Activated T-helper 1 cell treated with anti-CD3 and anti-CD28 coated beads, Interleukin-12 subunit alpha, Interleukin-12 subunit beta, Interleukin-2, Interleukin-4 antibody, amounts not matched to agents 30 ng/mL and 10 ng/mL and 1 ng/mL, durations not matched to agents 14 hours and 24 hours and 36 hours (primary cell): Measurements from ENCODE around the gene WFS1. TPM values are rescaled to one million over a fixed set of nuclear protein-coding genes. Genes with fewer than 3 reads are reported as not detected.

ENCODE experiments used
- DNase-seq: peaks from one replicate; pipeline ENCODE4 v3.0.0; 2021; ENCODE audit warnings: low spot score
- H3K27ac Mint-ChIP-seq: one replicate; pipeline ENCODE4 v1.8.0; 2021; ENCODE audit warnings: mild to moderate bottlenecking, mixed read lengths
- H3K27me3 Mint-ChIP-seq: one replicate; pipeline ENCODE4 v1.8.0; 2022; ENCODE audit warnings: mild to moderate bottlenecking, moderate library complexity, mixed read lengths; ENCODE audit not compliant: insufficient read depth
- H3K36me3 Mint-ChIP-seq: one replicate; pipeline ENCODE4 v1.8.0; 2021; ENCODE audit warnings: low read depth, mixed read lengths
- H3K4me1 Mint-ChIP-seq: one replicate; pipeline ENCODE4 v1.8.0; 2021; ENCODE audit warnings: low read depth, mixed read lengths
- H3K4me3 Mint-ChIP-seq: one replicate; pipeline ENCODE4 v1.8.0; 2021; ENCODE audit warnings: mild to moderate bottlenecking, moderate library complexity, mixed read lengths
- H3K9me3 Mint-ChIP-seq: one replicate; pipeline ENCODE4 v1.8.0; 2021; ENCODE audit warnings: mixed read lengths
- intact Hi-C: fragments of 100-400 bp; cut with micrococcal nuclease; formaldehyde crosslinking; loops from one replicate; pipeline ENCODE4 v1.15.1; 2024
- total RNA-seq: library from RNA; stranded (reverse); gene quantifications from 2 replicates; pipeline ENCODE4 v1.2.3, GENCODE V29; 2022

Gene WFS1, protein sequence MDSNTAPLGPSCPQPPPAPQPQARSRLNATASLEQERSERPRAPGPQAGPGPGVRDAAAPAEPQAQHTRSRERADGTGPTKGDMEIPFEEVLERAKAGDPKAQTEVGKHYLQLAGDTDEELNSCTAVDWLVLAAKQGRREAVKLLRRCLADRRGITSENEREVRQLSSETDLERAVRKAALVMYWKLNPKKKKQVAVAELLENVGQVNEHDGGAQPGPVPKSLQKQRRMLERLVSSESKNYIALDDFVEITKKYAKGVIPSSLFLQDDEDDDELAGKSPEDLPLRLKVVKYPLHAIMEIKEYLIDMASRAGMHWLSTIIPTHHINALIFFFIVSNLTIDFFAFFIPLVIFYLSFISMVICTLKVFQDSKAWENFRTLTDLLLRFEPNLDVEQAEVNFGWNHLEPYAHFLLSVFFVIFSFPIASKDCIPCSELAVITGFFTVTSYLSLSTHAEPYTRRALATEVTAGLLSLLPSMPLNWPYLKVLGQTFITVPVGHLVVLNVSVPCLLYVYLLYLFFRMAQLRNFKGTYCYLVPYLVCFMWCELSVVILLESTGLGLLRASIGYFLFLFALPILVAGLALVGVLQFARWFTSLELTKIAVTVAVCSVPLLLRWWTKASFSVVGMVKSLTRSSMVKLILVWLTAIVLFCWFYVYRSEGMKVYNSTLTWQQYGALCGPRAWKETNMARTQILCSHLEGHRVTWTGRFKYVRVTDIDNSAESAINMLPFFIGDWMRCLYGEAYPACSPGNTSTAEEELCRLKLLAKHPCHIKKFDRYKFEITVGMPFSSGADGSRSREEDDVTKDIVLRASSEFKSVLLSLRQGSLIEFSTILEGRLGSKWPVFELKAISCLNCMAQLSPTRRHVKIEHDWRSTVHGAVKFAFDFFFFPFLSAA
- 5.7 and 9.3 TPM in 2 replicates for total RNA-seq

- Mint-ChIP-seq H3K27ac (no peak within 1 kb of the TSS), H3K4me1 (peaks cover 18% of the 10 kb centered on the region), H3K36me3 (no peaks in the 10 kb centered on the region), H3K9me3 (no peaks in the 10 kb centered on the region), H3K4me3 (peak within 1 kb of the TSS; percentile 81), H3K27me3 (peaks cover 34% of the 10 kb centered on the region)
- intact Hi-C loops, result loop anchor here (1.0 to 5.0 kb wide), 5 partner anchors 73 to 833 kb away; partner anchors contain the start of genes GRPEL1 and MRFAP1
- peak; percentile 96 for DNase-seq
These were observed at the start of gene WFS1 for GRCh38 chr4:6269616-6270511. Gene WFS1, plus strand, starts transcription at chr4:6269850. Its CDS starts 7,606 bp downstream, at chr4:6277456.

GRCh38 chr4:6221301-6221850, 48.3 kb upstream of the WFS1 start:
- intact Hi-C loops, result no loop called here
- no peak overlapping the region for H3K4me3 Mint-ChIP-seq
- peaks cover 56% of the 10 kb centered on the region for H3K27me3 Mint-ChIP-seq

DNA sequence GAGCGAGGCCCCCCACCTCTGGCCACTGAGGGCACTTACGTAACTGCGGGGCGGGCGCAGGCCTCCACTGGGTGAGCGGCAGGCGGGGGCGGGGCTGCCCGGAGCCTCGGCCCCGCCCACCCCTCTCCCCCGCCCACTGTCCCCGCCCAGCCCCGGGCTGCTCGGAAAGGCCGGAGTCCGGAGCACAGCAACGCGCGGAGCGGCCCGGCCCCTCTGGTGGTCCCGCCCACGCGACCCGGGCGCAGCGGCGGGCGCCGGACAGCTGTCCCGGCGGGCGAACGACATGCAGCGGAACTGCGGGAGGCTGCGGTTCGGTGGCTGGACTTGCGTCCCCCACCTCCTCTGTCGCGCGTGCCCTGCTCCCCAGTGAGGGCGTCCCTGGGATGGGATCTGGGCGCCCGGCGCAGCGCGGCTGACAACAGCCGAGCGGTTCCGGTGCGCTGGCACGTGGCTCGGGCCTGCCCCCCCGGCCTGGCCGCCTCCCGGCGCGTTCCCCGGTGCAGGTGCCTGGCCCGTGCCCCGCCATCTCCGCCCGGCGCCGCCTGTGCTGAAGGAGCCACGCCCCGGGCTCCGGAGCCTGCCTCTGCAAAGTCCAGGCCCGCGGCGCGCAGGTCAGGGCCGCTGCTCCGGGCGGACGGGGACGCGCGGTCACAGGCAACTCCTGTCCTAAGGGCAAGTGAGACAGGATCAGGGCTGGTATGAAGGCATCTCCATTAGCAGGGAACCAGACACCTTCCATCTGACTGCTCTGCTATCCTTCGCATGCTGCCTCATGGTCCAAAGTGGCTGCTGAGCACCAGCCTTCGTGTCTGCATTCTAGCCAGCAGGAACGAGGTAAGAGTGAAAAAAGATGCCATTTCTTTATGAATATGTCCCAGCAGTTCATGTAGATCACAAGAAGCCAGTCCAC, 47.5 kb upstream of the WFS1 start:
- Mint-ChIP-seq H3K27me3 (peaks cover 51% of the 10 kb centered on the region), H3K36me3 (peaks cover 3% of the 10 kb centered on the region), H3K4me3 (no peak overlapping the region), H3K9me3 (peaks cover 6% of the 10 kb centered on the region), H3K4me1 (no peaks in the 10 kb centered on the region), H3K27ac (no peak overlapping the region)
- intact Hi-C loops, result no loop called here
- no peak for DNase-seq

More at GRCh38 chr4:6221301-6221850, 48.3 kb upstream of the WFS1 start:
- Mint-ChIP-seq H3K9me3 (peaks cover 6% of the 10 kb centered on the region), H3K27ac (no peak overlapping the region), H3K36me3 (peaks cover 3% of the 10 kb centered on the region), H3K4me1 (no peaks in the 10 kb centered on the region)
- DNase-seq, result no peak

DNA sequence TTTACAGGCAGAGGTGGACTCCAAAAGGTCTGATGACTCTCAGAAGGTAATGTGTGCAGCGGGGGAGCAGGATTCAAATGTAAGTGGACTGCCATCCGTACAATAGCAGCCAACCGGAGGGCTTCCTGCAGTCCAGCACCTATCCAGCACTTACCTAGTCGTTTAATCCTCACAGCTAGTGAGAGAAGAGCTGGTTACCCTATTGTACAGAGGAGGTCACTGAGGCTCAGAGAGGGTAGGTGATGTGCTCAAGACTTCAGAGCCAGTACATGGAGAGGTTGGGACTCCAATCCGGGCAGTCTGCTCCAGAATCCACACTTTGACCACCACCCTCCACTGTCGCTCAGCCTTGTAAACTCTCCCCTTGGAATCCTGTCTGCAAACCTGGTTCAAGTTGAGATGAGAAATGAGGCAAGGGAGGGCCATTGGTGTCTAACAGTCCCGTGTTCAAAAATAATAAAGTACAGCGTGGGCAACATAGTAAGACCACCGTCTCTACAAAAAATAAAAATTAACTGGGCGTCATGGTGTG, 46.8 kb upstream of the WFS1 start:
- H3K36me3 Mint-ChIP-seq, result peaks cover 3% of the 10 kb centered on the region
- peaks cover 6% of the 10 kb centered on the region for H3K9me3 Mint-ChIP-seq
- H3K4me1 Mint-ChIP-seq, result no peaks in the 10 kb centered on the region
- H3K27me3 Mint-ChIP-seq, result peaks cover 51% of the 10 kb centered on the region
- H3K4me3 Mint-ChIP-seq, result no peak overlapping the region
- no peak overlapping the region for H3K27ac Mint-ChIP-seq
- intact Hi-C loops, result no loop called here
- no peak for DNase-seq

DNA sequence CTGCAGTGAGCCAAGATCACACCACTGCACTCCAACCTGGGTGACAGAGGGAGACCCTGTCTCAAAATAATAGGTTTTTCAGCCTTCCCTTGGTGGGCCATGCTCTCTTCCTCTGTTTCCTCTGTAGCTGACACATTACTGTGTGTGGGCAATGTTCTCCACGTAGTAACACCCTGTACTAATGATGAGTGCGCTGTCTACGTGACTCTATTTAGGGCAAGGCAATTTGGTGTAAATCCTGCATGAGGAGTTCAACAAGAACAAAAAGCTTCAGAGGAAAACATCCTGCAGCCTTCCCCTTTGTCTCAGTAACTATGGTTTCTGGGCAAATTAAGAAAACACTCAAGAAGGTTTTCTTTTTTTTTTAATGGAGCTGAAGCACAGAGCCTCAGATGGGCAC, 44.9 kb upstream of the WFS1 start:
- Mint-ChIP-seq H3K9me3 (peaks cover 6% of the 10 kb centered on the region), H3K4me1 (no peaks in the 10 kb centered on the region), H3K27ac (no peak overlapping the region), H3K36me3 (peaks cover 3% of the 10 kb centered on the region), H3K27me3 (peaks cover 38% of the 10 kb centered on the region), H3K4me3 (no peak overlapping the region)
- no peak for DNase-seq
- intact Hi-C loops, result no loop called here

- Mint-ChIP-seq H3K9me3 (peaks cover 6% of the 10 kb centered on the region), H3K4me1 (no peaks in the 10 kb centered on the region), H3K4me3 (no peak overlapping the region), H3K27me3 (peaks cover 33% of the 10 kb centered on the region), H3K27ac (no peak overlapping the region), H3K36me3 (peaks cover 3% of the 10 kb centered on the region)
- intact Hi-C loops, result no loop called here
- DNase-seq, result no peak
These were observed 44.2 kb upstream of the WFS1 start for GRCh38 chr4:6225469-6225868.

GRCh38 chr4:6226506-6226905, 43.1 kb upstream of the WFS1 start:
- intact Hi-C loops, result no loop called here
- no peak for DNase-seq
- H3K36me3 Mint-ChIP-seq, result peaks cover 3% of the 10 kb centered on the region
- peaks cover 6% of the 10 kb centered on the region for H3K9me3 Mint-ChIP-seq
- H3K4me3 Mint-ChIP-seq, result no peak overlapping the region
- no peak overlapping the region for H3K27ac Mint-ChIP-seq
- peaks cover 24% of the 10 kb centered on the region for H3K27me3 Mint-ChIP-seq
- no peaks in the 10 kb centered on the region for H3K4me1 Mint-ChIP-seq

DNA sequence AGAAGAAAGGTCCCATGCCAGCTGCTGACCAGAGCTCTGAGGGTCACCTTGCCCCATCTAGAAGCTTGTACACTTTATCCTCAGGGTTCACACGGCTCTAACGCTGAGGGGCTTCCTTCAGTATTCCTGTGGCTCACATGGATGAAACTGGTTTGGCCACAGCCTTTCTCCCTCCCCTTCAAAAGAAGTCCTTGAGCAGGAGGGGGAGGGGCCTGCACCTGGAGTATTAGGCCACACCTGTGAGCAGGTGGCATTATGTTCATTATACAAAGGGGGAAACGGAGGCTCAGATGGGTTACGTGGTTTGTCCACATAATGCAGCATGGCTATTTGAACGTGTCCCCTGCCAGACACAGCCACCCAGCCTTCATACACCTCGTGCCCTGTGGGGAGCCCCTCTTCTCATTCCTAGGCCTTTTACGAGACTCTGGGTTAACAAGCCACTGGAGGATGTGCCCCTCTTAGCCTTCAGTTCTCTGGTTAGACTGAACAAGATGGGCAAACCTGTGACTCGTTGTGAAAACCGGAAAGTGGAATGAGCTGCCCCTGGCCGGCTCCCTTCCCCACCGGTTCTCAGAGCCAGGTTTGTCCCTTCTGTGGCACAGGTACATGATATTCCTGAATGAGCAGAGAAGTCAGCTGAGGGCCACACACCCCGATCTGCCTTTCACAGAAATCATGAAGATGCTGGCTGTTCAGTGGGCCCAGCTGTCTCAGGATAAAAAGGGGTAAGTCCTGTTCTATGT, 42.1 kb upstream of the WFS1 start:
- DNase-seq, result no peak
- H3K4me1 Mint-ChIP-seq, result no peaks in the 10 kb centered on the region
- H3K36me3 Mint-ChIP-seq, result peaks cover 1% of the 10 kb centered on the region
- peaks cover 21% of the 10 kb centered on the region for H3K27me3 Mint-ChIP-seq
- peaks cover 4% of the 10 kb centered on the region for H3K9me3 Mint-ChIP-seq
- no peak overlapping the region for H3K4me3 Mint-ChIP-seq
- intact Hi-C loops, result no loop called here
- H3K27ac Mint-ChIP-seq, result no peak overlapping the region

- Mint-ChIP-seq H3K9me3 (no peaks in the 10 kb centered on the region), H3K4me1 (no peaks in the 10 kb centered on the region), H3K27ac (no peak overlapping the region), H3K36me3 (no peaks in the 10 kb centered on the region), H3K4me3 (no peak overlapping the region), H3K27me3 (peaks cover 15% of the 10 kb centered on the region)
- intact Hi-C loops, result no loop called here
- DNase-seq, result no peak
These were observed 41.2 kb upstream of the WFS1 start for GRCh38 chr4:6228158-6229067.

- Mint-ChIP-seq H3K27ac (no peak overlapping the region), H3K4me3 (no peak overlapping the region), H3K36me3 (no peaks in the 10 kb centered on the region), H3K9me3 (no peaks in the 10 kb centered on the region), H3K4me1 (no peaks in the 10 kb centered on the region), H3K27me3 (peaks cover 11% of the 10 kb centered on the region)
- no peak for DNase-seq
- intact Hi-C loops, result no loop called here
These were observed 40.6 kb upstream of the WFS1 start for GRCh38 chr4:6229095-6229494.
